K562 (cell line): ENCODE data around the gene TIMM17B. TPM values are rescaled to one million over a fixed set of nuclear protein-coding genes. Genes with fewer than 3 reads are reported as not detected.
A peak's percentile ranks its signal among the peaks of the same experiment; 100 is the strongest.

ENCODE experiments used
- ARNT ChIP-seq, 2 experiments: fragments of 450-650 bp; IDR thresholded peaks; 2 replicates each; pipeline ENCODE4 v1.6.1; 2016; ENCODE audit warnings: mild to moderate bottlenecking in 1 of 2
- BRD9 ChIP-seq: fragments of 450-650 bp; IDR thresholded peaks from 2 replicates; pipeline ENCODE4 v1.6.1; 2018; ENCODE audit warnings: low read depth; ENCODE audit not compliant: partially characterized antibody
- ETV5 ChIP-seq: sonication (generic); formaldehyde crosslinking; IDR thresholded peaks from 2 replicates; pipeline ENCODE4 v1.4.0; 2020; ENCODE audit warnings: low read depth, mild to moderate bottlenecking, missing genetic modification reagents
- HNRNPH1 ChIP-seq: fragments of 200-400 bp; formaldehyde crosslinking; optimal IDR thresholded peaks from 2 replicates; pipeline ENCODE3; 2017; ENCODE audit warnings: low read depth, mild to moderate bottlenecking, low read length, moderate library complexity
- MLX ChIP-seq, 2 experiments: fragments of 450-650 bp in 1 of 2; sonication (generic) in 1 of 2; formaldehyde crosslinking; conservative IDR thresholded peaks; 2 replicates each; pipeline versions ENCODE4 v1.4.0 to v1.8.1; 2020 to 2022; ENCODE audit warnings: mild to moderate bottlenecking in 1 of 2, missing genetic modification reagents in 1 of 2
- MTF1 ChIP-seq: fragments of 250-450 bp; sonication (Bioruptor Pico); IDR thresholded peaks from 2 replicates; pipeline ENCODE4 v1.9.0; 2021; ENCODE audit warnings: moderate library complexity, mild to moderate bottlenecking, inconsistent platforms, borderline replicate concordance
- REST ChIP-seq, 2 experiments: fragments of 450-650 bp; formaldehyde crosslinking in 1 of 2; IDR thresholded peaks; 2 replicates each; pipeline versions ENCODE4 v1.4.0 to v1.6.1; 2014 to 2020; ENCODE audit warnings: mild to moderate bottlenecking in 2 of 2, borderline replicate concordance in 1 of 2, low read depth in 1 of 2
- SIRT6 ChIP-seq: IDR thresholded peaks from one replicate; pipeline ENCODE4 v1.6.1; 2012; ENCODE audit warnings: low read depth, mild to moderate bottlenecking, control low read depth, inconsistent platforms, low read length, moderate library complexity
- TARDBP ChIP-seq: fragments of 450-650 bp; IDR thresholded peaks from 2 replicates; pipeline ENCODE4 v1.6.1; 2016
- ZNF134 ChIP-seq: fragments of 250-450 bp; sonication (Bioruptor Pico); conservative IDR thresholded peaks from 2 replicates; pipeline ENCODE4 v1.4.0; 2020
- ZNF274 ChIP-seq: IDR thresholded peaks from 2 replicates; pipeline ENCODE4 v1.6.1; 2011; ENCODE audit warnings: low read depth, mild to moderate bottlenecking, low read length, moderate library complexity, borderline replicate concordance
- ZNF696 ChIP-seq: fragments of 250-450 bp; sonication (Bioruptor Pico); conservative IDR thresholded peaks from 2 replicates; pipeline ENCODE4 v1.4.0; 2020; ENCODE audit warnings: mild to moderate bottlenecking, moderate library complexity
- polyA plus RNA-seq, 8 experiments: library from polyadenylated mRNA; depleted of rRNA in 4 of 8; stranded (reverse) in 5 of 8; unstranded in 3 of 8; fragments of >200 nt; fragmentation: Nextera tagmentation in 2 of 8; fragmentation: Illumina TruSeq in 1 of 8; extraction: Ambion mirVana in 2 of 8; extraction: Trizol in 1 of 8; gene quantifications; 2 replicates each; pipeline versions ENCODE4 v1.2.1 to v1.2.3, GENCODE V29; 2011 to 2014; ENCODE audit warnings: inconsistent platforms in 1 of 8, missing spikeins in 1 of 8
- total RNA-seq, 7 experiments: library from RNA; depleted of rRNA in 6 of 7; stranded (reverse); fragments of >200 nt in 6 of 7; fragmentation: Illumina TruSeq in 2 of 7; extraction: Trizol in 2 of 7; gene quantifications; 2 replicates each; pipeline versions ENCODE4 v1.2.1 to v1.2.3, GENCODE V29; 2011 to 2021; ENCODE audit warnings: low replicate concordance in 1 of 7
- TF ChIP-seq, protein P1 (sequence below): fragments of 200-800 bp; sonication (Bioruptor generic); IDR thresholded peaks from 2 replicates; pipeline ENCODE4 v1.6.1; 2016; ENCODE audit warnings: missing genetic modification characterization, missing compliant biosample characterization

The TIMM17B gene
- total and polyA plus RNA-seq, 9 of the 15 experiments (the other 6 are each of a cell fraction or from before 2014, with no cell fraction given) = 9.9 to 184 (median 115) TPM

GRCh38 chrX:48918643-48919340, 21.2 kb upstream of the TIMM17B start, which contains the start of gene PIM2 (continued):
- TF ChIP-seq HNRNPH1 = no peak
- TF ChIP-seq, protein P1, sequence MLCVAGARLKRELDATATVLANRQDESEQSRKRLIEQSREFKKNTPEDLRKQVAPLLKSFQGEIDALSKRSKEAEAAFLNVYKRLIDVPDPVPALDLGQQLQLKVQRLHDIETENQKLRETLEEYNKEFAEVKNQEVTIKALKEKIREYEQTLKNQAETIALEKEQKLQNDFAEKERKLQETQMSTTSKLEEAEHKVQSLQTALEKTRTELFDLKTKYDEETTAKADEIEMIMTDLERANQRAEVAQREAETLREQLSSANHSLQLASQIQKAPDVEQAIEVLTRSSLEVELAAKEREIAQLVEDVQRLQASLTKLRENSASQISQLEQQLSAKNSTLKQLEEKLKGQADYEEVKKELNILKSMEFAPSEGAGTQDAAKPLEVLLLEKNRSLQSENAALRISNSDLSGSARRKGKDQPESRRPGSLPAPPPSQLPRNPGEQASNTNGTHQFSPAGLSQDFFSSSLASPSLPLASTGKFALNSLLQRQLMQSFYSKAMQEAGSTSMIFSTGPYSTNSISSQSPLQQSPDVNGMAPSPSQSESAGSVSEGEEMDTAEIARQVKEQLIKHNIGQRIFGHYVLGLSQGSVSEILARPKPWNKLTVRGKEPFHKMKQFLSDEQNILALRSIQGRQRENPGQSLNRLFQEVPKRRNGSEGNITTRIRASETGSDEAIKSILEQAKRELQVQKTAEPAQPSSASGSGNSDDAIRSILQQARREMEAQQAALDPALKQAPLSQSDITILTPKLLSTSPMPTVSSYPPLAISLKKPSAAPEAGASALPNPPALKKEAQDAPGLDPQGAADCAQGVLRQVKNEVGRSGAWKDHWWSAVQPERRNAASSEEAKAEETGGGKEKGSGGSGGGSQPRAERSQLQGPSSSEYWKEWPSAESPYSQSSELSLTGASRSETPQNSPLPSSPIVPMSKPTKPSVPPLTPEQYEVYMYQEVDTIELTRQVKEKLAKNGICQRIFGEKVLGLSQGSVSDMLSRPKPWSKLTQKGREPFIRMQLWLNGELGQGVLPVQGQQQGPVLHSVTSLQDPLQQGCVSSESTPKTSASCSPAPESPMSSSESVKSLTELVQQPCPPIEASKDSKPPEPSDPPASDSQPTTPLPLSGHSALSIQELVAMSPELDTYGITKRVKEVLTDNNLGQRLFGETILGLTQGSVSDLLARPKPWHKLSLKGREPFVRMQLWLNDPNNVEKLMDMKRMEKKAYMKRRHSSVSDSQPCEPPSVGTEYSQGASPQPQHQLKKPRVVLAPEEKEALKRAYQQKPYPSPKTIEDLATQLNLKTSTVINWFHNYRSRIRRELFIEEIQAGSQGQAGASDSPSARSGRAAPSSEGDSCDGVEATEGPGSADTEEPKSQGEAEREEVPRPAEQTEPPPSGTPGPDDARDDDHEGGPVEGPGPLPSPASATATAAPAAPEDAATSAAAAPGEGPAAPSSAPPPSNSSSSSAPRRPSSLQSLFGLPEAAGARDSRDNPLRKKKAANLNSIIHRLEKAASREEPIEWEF (CRISPR knock-in tag) = no peak
- no peak for TF ChIP-seq MTF1 (CRISPR knock-in tag)
- TF ChIP-seq BRD9 = no peak
- TF ChIP-seq SIRT6 = no peak
- no peak for TF ChIP-seq MLX (CRISPR knock-in tag; conservative IDR thresholded peaks at IDR 0.05)
- peak; percentile 81 for TF ChIP-seq REST (IDR thresholded peaks at IDR 0.05; ENCODE audit: borderline replicate concordance)
- no peak; the same call in 1 of the 2 replicates for TF ChIP-seq REST (CRISPR knock-in tag; IDR thresholded peaks at IDR 0.05; ENCODE audit: low read depth)
- no peak for TF ChIP-seq ZNF134 (CRISPR knock-in tag)
- no peak for TF ChIP-seq ZNF274
- TF ChIP-seq ETV5 (CRISPR knock-in tag) = peak; percentile 17; the same call in 1 of the 2 replicates
- TF ChIP-seq TARDBP = no peak
- no peak for TF ChIP-seq ZNF696 (CRISPR knock-in tag)
- no peak for TF ChIP-seq ARNT (IDR thresholded peaks at IDR 0.05)
